B cell (primary cell): ENCODE data around the gene RBP3. TPM values are rescaled to one million over a fixed set of nuclear protein-coding genes. Genes with fewer than 3 reads are reported as not detected.

ENCODE experiments used
- ATAC-seq: fragments of 200-7000 bp; cut with Tn5 transposase; one replicate; pipeline ENCODE4 v1.10.0; 2021; ENCODE audit warnings: low read depth, mild to moderate bottlenecking, moderate number of reproducible peaks, moderate library complexity
- CTCF ChIA-PET: fragments of 350-600 bp; sonication (Branson Sonifier 250); formaldehyde crosslinking; loops from one replicate; lab custom pipeline; 2021; ENCODE audit warnings: antibody characterized with exemption, inconsistent platforms; lab: Charles Lee
- POLR2A ChIA-PET: fragments of 350-600 bp; sonication (Branson Sonifier 250); formaldehyde crosslinking; loops from one replicate; lab custom pipeline; 2021; ENCODE audit warnings: antibody characterized with exemption; lab: Charles Lee
- DNase-seq: peaks from one replicate; pipeline ENCODE4 v3.0.0; 2013
- H2AFZ ChIP-seq: 2 replicates; pipeline ENCODE4 v1.6.1; 2012; ENCODE audit warnings: mild to moderate bottlenecking, low read depth, low read length; ENCODE audit not compliant: insufficient read depth, poor library complexity, severe bottlenecking
- H3K27ac ChIP-seq, 2 donors: 1 replicate in 1 of 2; 2 replicates in 1 of 2; pipeline ENCODE4 v1.5.1; 2012 to 2013; ENCODE audit warnings: low read length in 2 of 2, mild to moderate bottlenecking in 2 of 2, moderate library complexity in 1 of 2
- H3K27me3 ChIP-seq, 4 experiments: fragments of 200-600 bp in 1 of 4; sonication (generic) in 1 of 4; replicated peaks in 1 of 4; 1 replicate in 2 of 4; 2 replicates in 2 of 4; pipeline versions ENCODE4 v1.6.1 to v1.7.0; 2013 to 2016; ENCODE audit warnings: low read length in 3 of 4, mild to moderate bottlenecking in 2 of 4, mixed read lengths in 1 of 4, moderate library complexity in 1 of 4; ENCODE audit not compliant: insufficient read depth in 4 of 4, control insufficient read depth in 3 of 4; ENCODE audit errors: control extremely low read depth in 1 of 4
- H3K36me3 ChIP-seq, 2 experiments: replicated peaks in 1 of 2; 1 replicate in 1 of 2; 2 replicates in 1 of 2; pipeline versions ENCODE4 v1.6.1 to v1.7.1; 2013; ENCODE audit warnings: low read length in 1 of 2; ENCODE audit not compliant: insufficient read depth in 2 of 2, control insufficient read depth in 1 of 2; ENCODE audit errors: control extremely low read depth in 1 of 2, extremely low read depth in 1 of 2
- H3K4me1 ChIP-seq, 2 donors: fragments of 200-600 bp in 1 of 2; sonication (generic) in 1 of 2; 1 replicate in 1 of 2; 2 replicates in 1 of 2; pipeline versions ENCODE4 v1.5.1 to v1.6.1; 2013 to 2017; ENCODE audit warnings: low read length in 2 of 2; ENCODE audit not compliant: control insufficient read depth in 2 of 2, insufficient read depth in 2 of 2
- H3K4me2 ChIP-seq: replicated peaks from 2 replicates; pipeline ENCODE3; 2012; ENCODE audit warnings: mild to moderate bottlenecking, low read depth, low read length; ENCODE audit not compliant: poor library complexity, severe bottlenecking
- H3K4me3 ChIP-seq, 5 experiments: fragments of 200-600 bp in 1 of 5; sonication (generic) in 1 of 5; 1 replicate in 3 of 5; 2 replicates in 2 of 5; pipeline versions ENCODE4 v1.5.1 to v1.7.0; 2011 to 2016; ENCODE audit warnings: low read length in 4 of 5, mild to moderate bottlenecking in 4 of 5, low read depth in 2 of 5, control low read depth in 1 of 5, moderate library complexity in 1 of 5; ENCODE audit not compliant: insufficient read depth in 1 of 5; ENCODE audit errors: control extremely low read depth in 1 of 5, extremely low read depth in 1 of 5
- H3K79me2 ChIP-seq: fragments of 200-600 bp; sonication (generic); one replicate; pipeline ENCODE4 v1.6.0; 2016; ENCODE audit warnings: low read length; ENCODE audit not compliant: control insufficient read depth, insufficient read depth
- H3K9ac ChIP-seq: fragments of 200-600 bp; sonication (generic); 2 replicates; pipeline ENCODE4 v1.6.1; 2017; ENCODE audit warnings: mild to moderate bottlenecking, low read length, moderate library complexity
- H3K9me3 ChIP-seq, 3 donors: one replicate each; pipeline versions ENCODE4 v1.6.1 to v1.7.1; 2013; ENCODE audit warnings: low read length in 2 of 3; ENCODE audit not compliant: control insufficient read depth in 2 of 3, insufficient read depth in 1 of 3; ENCODE audit errors: control extremely low read depth in 1 of 3
- H4K20me1 ChIP-seq: 2 replicates; pipeline ENCODE4 v1.6.0; 2012; ENCODE audit warnings: mild to moderate bottlenecking, low read length; ENCODE audit not compliant: insufficient read depth, control insufficient read depth, poor library complexity, severe bottlenecking
- H3K27ac Mint-ChIP-seq: one replicate; pipeline ENCODE4 v1.8.0; 2021; ENCODE audit warnings: mixed read lengths
- H3K27me3 Mint-ChIP-seq: one replicate; pipeline ENCODE4 v1.8.0; 2021; ENCODE audit warnings: mixed read lengths
- H3K4me1 Mint-ChIP-seq: one replicate; pipeline ENCODE4 v1.8.0; 2021; ENCODE audit warnings: mixed read lengths
- H3K4me3 Mint-ChIP-seq: one replicate; pipeline ENCODE4 v1.8.0; 2021; ENCODE audit warnings: mixed read lengths
- H3K9me3 Mint-ChIP-seq: one replicate; pipeline ENCODE4 v1.8.0; 2022; ENCODE audit warnings: mixed read lengths; ENCODE audit not compliant: insufficient read depth
- CTCF ChIP-seq: fragments of 200-600 bp; IDR thresholded peaks from one replicate; pipeline ENCODE4 v1.8.0; 2022; ENCODE audit warnings: antibody characterized with exemption, mild to moderate bottlenecking
- EZH2 ChIP-seq: IDR thresholded peaks from 2 replicates; pipeline ENCODE4 v1.6.1; 2012; ENCODE audit warnings: borderline replicate concordance, low read depth, mild to moderate bottlenecking, moderate library complexity, low read length; ENCODE audit not compliant: insufficient read depth, poor library complexity, severe bottlenecking
- WGBS: methylation state at CpG from one replicate; pipeline ENCODE4 v1.1.5; 2013; ENCODE audit warnings: missing lambda C conversion rate; ENCODE audit not compliant: insufficient coverage; 5-methylcytosine and 5-hydroxymethylcytosine counted together
- intact Hi-C: fragments of 100-400 bp; cut with micrococcal nuclease; formaldehyde crosslinking; loops from one replicate; pipeline ENCODE4 v1.10.0; 2022
- polyA plus RNA-seq: library from polyadenylated mRNA; depleted of rRNA; stranded (reverse); fragments of >200 nt; gene quantifications from 2 replicates; pipeline ENCODE4 v1.2.3, GENCODE V29; 2012
- total RNA-seq, 2 donors: library from RNA; stranded (reverse); fragments of 120-200 nt in 1 of 2; gene quantifications; 1 replicate in 1 of 2; 2 replicates in 1 of 2; pipeline versions ENCODE4 v1.2.3 to v1.2.4, GENCODE V29; 2013 to 2022

The RBP3 gene
- total and polyA plus RNA-seq, 2 donors (not counting 1 experiment from before 2014, with no cell fraction given) = not detected

DNA sequence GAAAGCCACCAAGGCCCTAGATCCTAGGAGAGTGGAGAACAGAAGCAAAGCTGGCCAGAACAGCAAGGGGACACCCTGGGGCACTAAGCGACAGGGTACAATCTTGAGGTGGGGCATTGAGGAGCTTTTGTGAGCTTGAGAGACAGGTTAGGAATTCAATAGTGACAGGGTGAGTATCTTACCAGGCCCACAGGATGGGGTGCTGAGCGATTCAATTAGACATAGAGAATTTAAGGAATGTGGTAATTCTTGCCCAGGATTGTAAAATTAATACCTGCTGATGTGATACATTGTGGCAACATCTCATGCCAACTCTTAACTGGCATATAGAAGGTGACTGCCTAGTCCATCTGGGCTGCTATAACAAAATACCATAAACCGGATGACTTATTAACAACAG is 14.0 kb downstream of the RBP3 start:
- Histone ChIP-seq H3K4me1 (no peaks in the 10 kb centered on the region), H3K27me3 (no peaks in the 10 kb centered on the region), H3K79me2 (no peaks in the 10 kb centered on the region), H3K9me3 (no peaks in the 10 kb centered on the region), H3K4me2 (no peak overlapping the region), H4K20me1 (no peaks in the 10 kb centered on the region), H3K9ac (no peak overlapping the region), H3K4me3 (no peak overlapping the region), H3K36me3 (no peaks in the 10 kb centered on the region), H2AFZ (no peak overlapping the region), H3K27ac (no peak overlapping the region)
- Mint-ChIP-seq H3K27ac (no peak overlapping the region), H3K9me3 (no peaks in the 10 kb centered on the region), H3K4me1 (no peaks in the 10 kb centered on the region), H3K4me3 (no peak overlapping the region), H3K27me3 (no peaks in the 10 kb centered on the region)
- 100% methylated on average over 2 of the region's 3 CpGs for WGBS
- intact Hi-C loops = no loop called here
- ATAC-seq (no peak), DNase-seq (no peak)
- TF ChIP-seq CTCF (no peak), EZH2 (no peak)
- CTCF ChIA-PET = no interaction called here
- POLR2A ChIA-PET = no interaction called here

GRCh38 chr10:47363781-47364180 is 15.6 kb downstream of the RBP3 start:
- ATAC-seq (no peak), DNase-seq (no peak)
- H3K9me3 ChIP-seq = no peaks in the 10 kb centered on the region
- intact Hi-C loops = no loop called here
- no peak overlapping the region for H3K4me3 ChIP-seq
- no peak overlapping the region for H3K27ac Mint-ChIP-seq
- TF ChIP-seq EZH2 (no peak), CTCF (no peak)
- H3K27me3 ChIP-seq = no peaks in the 10 kb centered on the region
- no peaks in the 10 kb centered on the region for H3K4me1 Mint-ChIP-seq
- no peak overlapping the region for H3K27ac ChIP-seq
- no CpG with 5 or more reads among the region's 3 CpGs for WGBS
- H3K9me3 Mint-ChIP-seq = no peaks in the 10 kb centered on the region
- H3K36me3 ChIP-seq = no peaks in the 10 kb centered on the region
- H3K9ac ChIP-seq = no peak overlapping the region
- ChIA-PET CTCF (no interaction called here), POLR2A (no interaction called here)
- H3K79me2 ChIP-seq = no peaks in the 10 kb centered on the region
- no peak overlapping the region for H3K4me2 ChIP-seq
- no peaks in the 10 kb centered on the region for H4K20me1 ChIP-seq
- H3K27me3 Mint-ChIP-seq = no peaks in the 10 kb centered on the region
- no peaks in the 10 kb centered on the region for H3K4me1 ChIP-seq
- H2AFZ ChIP-seq = no peak overlapping the region
- H3K4me3 Mint-ChIP-seq = no peak overlapping the region
